ENCODE data around the gene IGSF5.
"Not testable (repeated sequence)": the region's sequence is repeated elsewhere in the genome, so short reads cannot be mapped to it uniquely, and the experiment has no call there.

Gene IGSF5

GRCh38 chr21:39739531-39739930 lies 5.5 kb upstream of the IGSF5 start:
- not testable (repeated sequence) for DNase-seq

GRCh38 chr21:39742561-39742960 lies 2.4 kb upstream of the IGSF5 start:
- not testable (repeated sequence) for DNase-seq

- not testable (repeated sequence) for DNase-seq
Observed at GRCh38 chr21:39745332-39745731, 349 bp downstream of the IGSF5 start.

GRCh38 chr21:39750670-39751069 lies 5.7 kb downstream of the IGSF5 start:
- no peak for DNase-seq

DNA sequence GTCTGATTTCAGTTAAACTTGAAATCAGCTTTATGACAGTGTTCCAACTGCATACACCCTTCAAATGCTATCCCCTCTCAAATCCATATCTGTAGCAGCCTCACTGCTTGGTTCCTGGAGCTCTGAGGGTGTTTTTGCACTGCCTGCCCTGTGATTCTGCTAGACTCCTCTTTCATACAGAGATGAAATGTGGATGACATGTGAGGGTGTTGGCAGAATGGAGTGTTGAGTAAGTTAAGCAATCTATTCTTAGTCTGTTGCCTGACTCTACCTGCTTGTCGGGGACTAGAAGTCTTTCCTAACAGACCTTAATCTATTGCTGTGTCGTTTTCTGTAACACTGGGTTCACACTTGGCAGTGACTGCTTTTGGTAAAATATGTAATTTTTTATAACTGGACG lies 9.8 kb downstream of the IGSF5 start:
- DNase-seq: no peak

- DNase-seq: no peak
Observed at GRCh38 chr21:39756285-39756684, 11.3 kb downstream of the IGSF5 start.

GRCh38 chr21:39763272-39763970 lies 18.4 kb downstream of the IGSF5 start:
- DNase-seq: no peak

DNA sequence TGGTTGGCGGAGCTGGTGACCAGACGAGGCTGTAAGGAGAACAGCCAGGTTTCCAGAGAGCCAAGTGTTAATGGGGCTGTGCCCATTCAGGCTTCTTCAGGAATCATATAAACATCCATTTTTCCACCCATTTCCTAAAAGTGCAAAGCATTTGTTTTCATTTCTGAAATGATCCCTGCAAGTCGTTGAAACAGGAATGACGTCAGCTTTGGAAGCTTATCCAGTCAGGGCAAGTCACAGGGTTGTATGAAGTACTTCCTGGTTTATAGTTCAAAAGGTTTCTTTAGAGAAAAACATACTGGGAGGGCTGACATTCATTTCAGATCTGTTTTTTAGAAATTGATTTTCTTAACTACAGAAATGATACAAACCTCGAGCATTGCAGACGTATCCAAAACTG lies 29.2 kb downstream of the IGSF5 start:
- no peak for DNase-seq

GRCh38 chr21:39775816-39776215 lies 30.8 kb downstream of the IGSF5 start:
- DNase-seq: no peak

DNA sequence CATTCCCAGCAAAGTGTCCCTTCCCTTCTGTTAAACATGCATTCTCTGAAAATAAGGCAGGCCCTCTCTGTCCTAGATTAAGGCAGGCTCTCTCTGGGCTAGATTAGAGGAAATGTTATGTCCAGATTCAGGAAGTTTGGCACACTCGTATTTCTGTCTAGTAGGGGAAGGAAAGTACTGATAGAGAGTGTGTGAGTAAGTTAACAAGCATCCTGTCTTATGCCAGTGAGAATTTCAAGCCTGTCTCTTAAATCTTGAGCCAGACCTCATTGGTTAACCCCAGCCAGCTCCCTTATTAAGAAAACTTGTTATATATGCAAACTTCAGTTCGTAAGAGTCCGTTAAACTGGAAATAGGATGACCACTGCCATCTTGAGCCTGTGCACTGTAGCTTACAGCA lies 31.6 kb downstream of the IGSF5 start:
- DNase-seq: no peak

DNA sequence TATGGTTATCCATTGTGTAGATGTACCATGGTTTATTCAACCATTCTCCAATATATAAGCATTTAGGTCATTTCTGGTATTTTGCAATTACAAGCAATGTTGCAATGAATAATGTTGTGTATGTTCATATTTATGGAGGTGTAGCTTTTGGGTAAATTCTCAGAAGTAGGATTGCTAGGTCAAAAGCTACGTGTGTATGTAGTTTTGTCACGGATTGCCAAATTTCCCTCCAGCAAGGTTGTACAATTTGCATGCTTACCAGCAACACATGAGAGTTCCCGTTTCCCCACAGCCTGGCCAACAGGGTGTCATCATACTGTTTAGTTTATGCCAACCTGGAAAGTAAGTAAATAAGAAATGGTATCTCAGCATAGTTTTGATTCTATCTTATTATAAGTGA lies 36.3 kb downstream of the IGSF5 start:
- no peak for DNase-seq

- no peak for DNase-seq
Observed at GRCh38 chr21:39788383-39788782, 43.4 kb downstream of the IGSF5 start.

GRCh38 chr21:39796466-39796865 lies 51.5 kb downstream of the IGSF5 start:
- no peak for DNase-seq

DNA sequence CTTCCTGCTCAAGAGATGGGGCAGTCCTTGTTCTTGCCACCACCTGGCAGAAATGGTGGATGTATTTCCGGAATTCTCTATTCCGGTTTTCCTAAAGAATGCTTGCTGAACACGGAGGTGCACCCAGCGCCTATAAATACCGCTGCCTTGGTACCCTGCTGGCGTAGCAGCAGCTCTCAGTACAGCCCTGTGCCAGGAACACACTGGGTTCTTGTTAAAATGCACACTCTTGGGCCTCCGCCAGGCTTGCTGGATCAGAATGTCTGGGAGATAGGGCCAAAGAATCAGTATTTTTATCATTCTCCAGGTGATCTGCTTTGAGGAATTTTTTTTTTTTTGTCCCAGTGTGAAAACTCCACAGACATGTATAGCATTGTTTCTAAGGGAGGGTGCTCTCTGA lies 54.2 kb downstream of the IGSF5 start:
- DNase-seq: no peak

GRCh38 chr21:39800311-39800710 lies 55.3 kb downstream of the IGSF5 start:
- no peak for DNase-seq

GRCh38 chr21:39802217-39802616 lies 57.2 kb downstream of the IGSF5 start:
- DNase-seq: no peak

DNA sequence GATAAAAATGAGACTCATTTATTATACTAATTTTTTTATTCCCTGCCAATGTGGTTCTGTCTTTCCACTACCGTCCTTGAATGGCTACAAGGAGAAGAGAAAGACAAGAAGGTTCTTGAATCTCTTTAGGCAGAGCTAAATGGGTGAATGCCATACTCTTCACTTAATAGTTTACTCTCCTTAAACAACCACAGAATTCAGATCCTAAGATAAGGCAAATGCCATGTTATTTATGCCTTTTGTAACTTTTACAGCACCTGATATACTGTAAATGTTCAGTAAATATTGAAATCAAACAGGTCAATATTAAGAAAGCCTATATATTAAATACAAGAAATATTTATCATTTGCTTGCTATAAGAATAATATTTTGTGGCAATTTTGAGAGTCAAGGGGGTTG lies 58.4 kb downstream of the IGSF5 start:
- no peak for DNase-seq

GRCh38 chr21:39804240-39804639 lies 59.3 kb downstream of the IGSF5 start:
- DNase-seq: no peak

GRCh38 chr21:39805983-39806382 lies 61.0 kb downstream of the IGSF5 start:
- no peak for DNase-seq

DNA sequence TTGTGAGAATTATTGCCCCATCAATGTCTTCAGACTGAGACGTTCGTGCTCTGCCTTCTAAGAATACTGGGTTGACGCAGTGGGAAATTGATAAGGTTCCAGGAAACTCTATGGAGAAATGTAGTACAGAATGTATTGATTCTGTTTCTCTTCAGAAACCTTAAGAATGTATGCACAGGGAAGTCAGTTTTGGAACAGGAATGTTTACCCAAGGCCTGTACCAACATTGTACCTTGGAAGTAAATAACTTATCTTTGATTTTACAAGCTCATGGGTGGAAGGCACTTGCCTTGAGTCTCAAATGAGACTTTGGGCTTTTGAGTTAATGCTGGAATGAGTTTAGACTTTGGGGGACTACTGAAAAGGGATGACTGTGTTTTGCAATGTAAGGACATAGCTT lies 62.8 kb downstream of the IGSF5 start:
- DNase-seq: no peak

DNA sequence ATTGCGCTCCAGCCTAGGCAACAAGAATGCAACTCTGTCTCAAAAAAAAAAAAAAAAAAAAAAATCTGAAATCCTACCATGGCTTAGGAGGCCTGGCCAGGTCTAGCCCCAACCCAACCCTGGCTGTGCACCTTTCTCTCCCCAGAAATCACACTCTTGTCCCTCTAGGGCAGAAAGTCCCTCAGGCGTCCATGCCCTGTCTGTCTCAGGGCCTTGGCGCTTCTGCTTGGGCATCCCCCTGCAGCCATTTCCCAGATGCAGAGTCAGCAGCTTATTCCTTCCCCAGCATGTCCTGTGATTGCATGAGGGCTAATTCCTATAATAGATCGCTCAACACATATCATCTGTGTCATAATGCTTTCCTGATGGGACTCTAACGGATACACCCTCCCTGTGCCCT lies 65.0 kb downstream of the IGSF5 start:
- DNase-seq: no peak

DNA sequence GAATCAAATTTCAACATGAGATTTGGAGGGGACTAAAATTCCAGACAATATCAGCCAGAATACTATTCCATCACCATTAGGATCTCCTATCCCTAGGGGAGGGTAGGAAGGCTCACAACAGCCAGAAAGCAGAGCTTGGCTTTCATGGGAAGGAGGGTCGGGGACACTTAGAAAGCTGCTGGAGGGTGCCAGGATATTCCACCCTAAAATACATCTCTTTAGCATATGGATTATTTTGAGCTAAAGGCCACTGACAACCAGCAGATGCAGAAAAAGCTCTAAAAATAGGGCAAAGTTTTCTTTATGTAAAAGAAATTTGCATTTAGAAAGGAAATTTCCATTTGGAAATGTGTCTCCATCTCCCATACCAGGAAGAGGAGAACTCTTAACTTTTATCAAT lies 68.0 kb downstream of the IGSF5 start:
- no peak for DNase-seq

DNA sequence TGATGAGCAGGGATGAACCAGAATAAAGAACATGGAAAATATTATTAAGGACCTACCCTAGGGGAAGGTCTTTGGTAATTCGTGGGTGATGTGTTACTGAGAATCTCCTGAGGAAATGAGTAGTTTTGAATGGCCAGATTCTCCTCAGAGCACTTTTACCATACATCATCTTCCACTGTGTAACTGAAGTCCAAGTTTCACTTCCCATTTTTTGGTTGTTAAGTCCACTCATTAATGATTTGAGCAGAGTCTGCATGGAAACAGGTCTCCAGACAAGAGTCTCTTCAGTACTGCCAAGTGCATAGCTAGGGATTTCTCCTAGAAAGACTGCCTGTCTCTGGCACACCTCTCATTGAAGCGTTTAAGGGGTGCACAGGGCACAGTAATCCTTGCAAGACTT lies 73.6 kb downstream of the IGSF5 start:
- no peak for DNase-seq

DNA sequence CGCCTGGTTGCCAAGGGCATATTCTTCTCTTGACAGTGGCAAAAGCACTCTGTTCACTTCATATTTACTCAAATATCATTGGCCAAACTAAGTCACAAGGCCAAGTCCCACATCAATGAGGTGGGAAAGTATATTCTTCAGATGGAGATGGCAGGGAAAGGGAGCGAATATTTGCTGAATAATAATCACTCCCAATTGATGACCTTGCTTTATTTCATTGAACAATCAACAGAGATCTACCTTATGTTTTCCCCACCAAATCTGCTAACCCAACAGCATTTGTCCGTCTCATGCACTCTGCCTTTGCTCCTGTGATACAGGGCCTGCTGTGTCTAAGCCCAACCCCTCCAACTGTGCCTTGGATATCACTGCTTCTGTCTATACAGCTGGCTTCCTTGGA lies 77.1 kb downstream of the IGSF5 start:
- no peak for DNase-seq

- no peak for DNase-seq
Observed at GRCh38 chr21:39825250-39825649, 80.3 kb downstream of the IGSF5 start.

DNA sequence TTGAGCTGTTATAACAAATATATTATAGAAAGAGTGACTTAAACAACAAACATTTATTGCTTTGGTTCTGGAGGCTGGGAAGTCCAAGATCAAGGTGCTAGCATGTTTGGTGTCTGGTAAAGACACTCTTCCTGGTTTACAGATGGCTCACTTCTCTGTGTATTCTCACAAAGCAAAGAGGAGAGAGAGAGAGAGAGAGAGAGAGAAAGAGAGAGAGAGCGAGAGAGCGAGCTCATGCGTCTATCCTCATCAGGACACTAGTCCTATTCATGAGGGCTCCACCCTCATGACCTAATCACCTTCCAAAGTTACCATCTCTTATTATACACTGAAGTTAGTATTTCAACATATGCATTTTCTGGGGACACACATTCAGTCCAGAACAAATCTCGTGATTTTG lies 89.6 kb downstream of the IGSF5 start:
- no peak for DNase-seq

Measured in activated CD8-positive, alpha-beta memory T cell treated with anti-CD3 and anti-CD28 coated beads, Interleukin-2, amount 50 U/mL, for 4 hours (primary cell).